Measurements from ENCODE around the gene CADPS. TPM values are rescaled to one million over a fixed set of nuclear protein-coding genes. Genes with fewer than 3 reads are reported as not detected.

The CADPS gene
- total RNA-seq, 1 experiment from 2014 or later = not detected

- Histone ChIP-seq H3F3A (ENCODE audit: insufficient read depth, low read depth) (0 out of 2 replicates have a peak, but pooled peaks cover 3% of the 10 kb centered on the region), H2AFZ (no peak overlapping the region), H4K20me1 (ENCODE audit: insufficient read depth) (no peaks in the 10 kb centered on the region), H3K36me3 (ENCODE audit: low read depth) (no peaks in the 10 kb centered on the region), H3K27me3 (ENCODE audit: insufficient read depth, low read depth) (no peaks in the 10 kb centered on the region), H3K79me2 (ENCODE audit: low read depth) (no peaks in the 10 kb centered on the region), H3K4me1 (replicated peaks; ENCODE audit: insufficient read depth) (peaks cover 30% of the 10 kb centered on the region), H3K27ac (peak overlapping the region; percentile 91; the same call in 1 of the 2 replicates), H3K9me3 (ENCODE audit: insufficient read depth, low read depth) (no peaks in the 10 kb centered on the region), H3K4me2 (peak overlapping the region; percentile 68), H3K4me3 (no peak overlapping the region), H3K9me2 (ENCODE audit: insufficient read depth) (no peaks in the 10 kb centered on the region)
- DNase-seq = no peak
- BruUV-seq (replicated peaks) = no TSS peak
- intact Hi-C loops (cut with micrococcal nuclease; ENCODE audit: unreplicated experiment) = loop anchor here (2.0 kb wide), 1 partner anchor 36 kb away; no protein-coding TSS in a partner anchor
- ChIA-PET CTCF (interaction anchor here (0.6 to 0.7 kb wide), 2 partner anchors 18 to 45 kb away, joined by 4 to 8 read pairs; no protein-coding TSS in a partner anchor), POLR2A (ENCODE audit: unreplicated experiment) (no interaction called here)
- TF ChIP-seq EZH2 (IDR thresholded peaks at IDR 0.05; ENCODE audit: low read depth) (no peak), CTCF (conservative IDR thresholded peaks at IDR 0.05) (no peak)
These were observed 270.4 kb downstream of the CADPS start for GRCh38 chr3:62604751-62605351.

DNA sequence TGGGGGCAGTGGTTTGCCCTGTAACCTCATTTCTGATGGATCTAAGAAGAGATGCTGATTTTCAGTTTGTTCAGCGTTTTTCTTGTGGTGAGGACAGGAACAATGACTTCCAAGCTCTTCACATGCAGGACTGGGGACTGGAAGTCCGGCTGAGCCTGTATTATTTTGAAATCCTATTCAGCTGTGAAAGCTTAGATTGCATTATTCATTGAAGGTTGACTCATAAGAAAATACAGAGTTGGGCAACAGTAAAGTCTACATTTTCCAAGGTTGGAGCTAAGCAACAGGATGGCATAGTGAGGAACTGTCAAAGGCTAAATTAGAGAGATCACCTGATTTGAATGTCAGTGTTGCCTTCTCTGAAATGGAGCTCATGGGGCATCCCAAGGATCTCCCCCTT, 270.9 kb downstream of the CADPS start:
- Histone ChIP-seq H3F3A (ENCODE audit: insufficient read depth, low read depth) (0 out of 2 replicates have a peak, but pooled peaks cover 3% of the 10 kb centered on the region), H3K9me2 (ENCODE audit: insufficient read depth) (no peaks in the 10 kb centered on the region), H2AFZ (no peak overlapping the region), H3K4me1 (replicated peaks; ENCODE audit: insufficient read depth) (peaks cover 30% of the 10 kb centered on the region), H3K27me3 (ENCODE audit: insufficient read depth, low read depth) (no peaks in the 10 kb centered on the region), H3K4me2 (peak overlapping the region; percentile 68), H3K9me3 (ENCODE audit: insufficient read depth, low read depth) (no peaks in the 10 kb centered on the region), H3K36me3 (ENCODE audit: low read depth) (no peaks in the 10 kb centered on the region), H3K79me2 (ENCODE audit: low read depth) (no peaks in the 10 kb centered on the region), H3K4me3 (peak overlapping the region; percentile 35; the same call in 1 of the 2 replicates), H3K27ac (peak overlapping the region; percentile 91), H4K20me1 (ENCODE audit: insufficient read depth) (no peaks in the 10 kb centered on the region)
- ChIA-PET CTCF (interaction anchor here (0.7 kb wide), 1 partner anchor 44 kb away, joined by 4 read pairs; no protein-coding TSS in a partner anchor), POLR2A (ENCODE audit: unreplicated experiment) (no interaction called here)
- TF ChIP-seq EZH2 (IDR thresholded peaks at IDR 0.05; ENCODE audit: low read depth) (no peak), CTCF (conservative IDR thresholded peaks at IDR 0.05) (no peak)
- peak; percentile 45 to 63 for DNase-seq
- intact Hi-C loops (cut with micrococcal nuclease; ENCODE audit: unreplicated experiment) = loop anchor here (2.0 kb wide), 1 partner anchor 35 kb away; no protein-coding TSS in a partner anchor
- BruUV-seq (replicated peaks) = TSS peak; percentile 84

DNA sequence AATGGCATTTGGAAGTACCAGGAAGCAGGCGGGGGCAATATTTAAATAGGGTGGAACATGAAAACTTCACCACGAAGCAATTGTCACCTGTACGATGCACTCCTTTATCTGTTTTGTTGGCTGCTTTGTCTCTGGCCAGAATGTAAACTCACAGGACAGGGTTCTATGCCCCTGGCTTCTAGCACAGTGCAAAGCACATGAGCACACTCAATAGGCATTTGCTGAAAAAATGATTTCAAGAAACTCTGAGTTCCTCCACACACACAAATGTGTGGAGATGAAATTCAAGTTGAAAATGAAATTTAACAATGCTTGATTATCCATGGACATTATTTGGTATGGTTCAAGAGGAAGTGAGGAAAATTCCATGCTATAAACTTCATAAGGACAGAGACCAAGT, 272.2 kb downstream of the CADPS start:
- DNase-seq = no peak
- Histone ChIP-seq H3K36me3 (ENCODE audit: low read depth) (no peaks in the 10 kb centered on the region), H3K4me3 (no peak overlapping the region), H3K9me2 (ENCODE audit: insufficient read depth) (no peaks in the 10 kb centered on the region), H3K79me2 (ENCODE audit: low read depth) (no peaks in the 10 kb centered on the region), H3K9me3 (ENCODE audit: insufficient read depth, low read depth) (no peaks in the 10 kb centered on the region), H2AFZ (no peak overlapping the region), H3F3A (ENCODE audit: insufficient read depth, low read depth) (0 out of 2 replicates have a peak, but pooled peaks cover 3% of the 10 kb centered on the region), H4K20me1 (ENCODE audit: insufficient read depth) (no peaks in the 10 kb centered on the region), H3K4me1 (replicated peaks; ENCODE audit: insufficient read depth) (peaks cover 30% of the 10 kb centered on the region), H3K27ac (peak overlapping the region; percentile 54), H3K4me2 (peak overlapping the region; percentile 68; the same call in 1 of the 2 replicates), H3K27me3 (ENCODE audit: insufficient read depth, low read depth) (no peaks in the 10 kb centered on the region)
- TF ChIP-seq CTCF (conservative IDR thresholded peaks at IDR 0.05) (no peak), EZH2 (IDR thresholded peaks at IDR 0.05; ENCODE audit: low read depth) (no peak)
- intact Hi-C loops (cut with micrococcal nuclease; ENCODE audit: unreplicated experiment) = no loop called here
- BruUV-seq (replicated peaks) = no TSS peak
- POLR2A ChIA-PET (ENCODE audit: unreplicated experiment) = interaction anchor here (0.6 kb wide), 1 partner anchor 284 kb away, joined by 5 read pairs; no protein-coding TSS in a partner anchor
- CTCF ChIA-PET = interaction anchor here (0.8 kb wide), 1 partner anchor 19 kb away, joined by 3 read pairs; no protein-coding TSS in a partner anchor

All from PC-9 (cell line).